Measurements from ENCODE around the gene GALNT15. TPM values are rescaled to one million over a fixed set of nuclear protein-coding genes. Genes with fewer than 3 reads are reported as not detected.

The GALNT15 gene
- polyA plus RNA-seq, 4 donors, result 1.6 to 2.3 (median 2.0) TPM

- DNase-seq (ENCODE audit: low read depth in 4 of 4, low spot score in 3 of 4), result no peak
Observed at GRCh38 chr3:16219777-16220176, 45.3 kb downstream of the GALNT15 start.

GRCh38 chr3:16221990-16222389 lies 47.5 kb downstream of the GALNT15 start:
- DNase-seq (ENCODE audit: low read depth in 4 of 4, low spot score in 3 of 4), result no peak

- DNase-seq (ENCODE audit: low read depth in 4 of 4, low spot score in 3 of 4), result no peak
Observed at GRCh38 chr3:16222547-16222946, 48.1 kb downstream of the GALNT15 start.

GRCh38 chr3:16224325-16224724 lies 49.8 kb downstream of the GALNT15 start:
- DNase-seq (ENCODE audit: low read depth in 4 of 4, low spot score in 3 of 4), result no peak

- no peak for DNase-seq (ENCODE audit: low read depth in 4 of 4, low spot score in 3 of 4)
Observed at GRCh38 chr3:16227566-16227965, 53.1 kb downstream of the GALNT15 start.

GRCh38 chr3:16229681-16230080 lies 55.2 kb downstream of the GALNT15 start:
- DNase-seq (ENCODE audit: low read depth in 4 of 4, low spot score in 3 of 4), result no peak

- DNase-seq (ENCODE audit: low read depth in 4 of 4, low spot score in 3 of 4), result no peak
Observed at GRCh38 chr3:16231983-16232382, 57.5 kb downstream of the GALNT15 start.

GRCh38 chr3:16233806-16234205 lies 59.3 kb downstream of the GALNT15 start:
- no peak for DNase-seq (ENCODE audit: low read depth in 4 of 4, low spot score in 3 of 4)

- no peak for DNase-seq (ENCODE audit: low read depth in 4 of 4, low spot score in 3 of 4)
Observed at GRCh38 chr3:16234281-16234680, 59.8 kb downstream of the GALNT15 start.

GRCh38 chr3:16236030-16236639 lies 61.7 kb downstream of the GALNT15 start:
- no peak for DNase-seq (ENCODE audit: low read depth in 4 of 4, low spot score in 3 of 4)

GRCh38 chr3:16236856-16237393 lies 62.4 kb downstream of the GALNT15 start:
- no peak for DNase-seq (ENCODE audit: low read depth in 4 of 4, low spot score in 3 of 4)

- DNase-seq (ENCODE audit: low read depth in 4 of 4, low spot score in 3 of 4), result no peak
Observed at GRCh38 chr3:16239086-16239770, 64.7 kb downstream of the GALNT15 start.

- no peak for DNase-seq (ENCODE audit: low read depth in 4 of 4, low spot score in 3 of 4)
Observed at GRCh38 chr3:16239780-16240179, 65.3 kb downstream of the GALNT15 start.

- DNase-seq (ENCODE audit: low read depth in 4 of 4, low spot score in 3 of 4), result no peak
Observed at GRCh38 chr3:16240229-16241023, 65.9 kb downstream of the GALNT15 start.

GRCh38 chr3:16241225-16241624 lies 66.7 kb downstream of the GALNT15 start:
- DNase-seq (ENCODE audit: low read depth in 4 of 4, low spot score in 3 of 4), result no peak

- no peak for DNase-seq (ENCODE audit: low read depth in 4 of 4, low spot score in 3 of 4)
Observed at GRCh38 chr3:16242177-16242576, 67.7 kb downstream of the GALNT15 start.

- no peak for DNase-seq (ENCODE audit: low read depth in 4 of 4, low spot score in 3 of 4)
Observed at GRCh38 chr3:16243706-16244490, 69.4 kb downstream of the GALNT15 start.

- no peak for DNase-seq (ENCODE audit: low read depth in 4 of 4, low spot score in 3 of 4)
Observed at GRCh38 chr3:16245609-16246008, 71.1 kb downstream of the GALNT15 start.

- peak; percentile 41 to 76 (median 52) for DNase-seq (ENCODE audit: low read depth in 4 of 4, low spot score in 3 of 4)
Observed at GRCh38 chr3:16247282-16248061, 73.0 kb downstream of the GALNT15 start.

- DNase-seq (ENCODE audit: low read depth in 4 of 4, low spot score in 3 of 4), result no peak
Observed at GRCh38 chr3:16248556-16248955, 74.1 kb downstream of the GALNT15 start.

Data from left renal pelvis (tissue), 4 donors.